Measurements from ENCODE around the gene NR1D2.
"Not testable (repeated sequence)": the region's sequence is repeated elsewhere in the genome, so short reads cannot be mapped to it uniquely, and the experiment has no call there.

NR1D2 gene

GRCh38 chr3:24012589-24013269, 67.6 kb downstream of the NR1D2 start:
- DNase-seq = no peak

GRCh38 chr3:24017305-24017704, 72.2 kb downstream of the NR1D2 start:
- DNase-seq = no peak

- DNase-seq = no peak
Measured at GRCh38 chr3:24018784-24019570, 73.9 kb downstream of the NR1D2 start.

GRCh38 chr3:24019585-24019984, 74.5 kb downstream of the NR1D2 start:
- no peak for DNase-seq

GRCh38 chr3:24020036-24020691, 75.1 kb downstream of the NR1D2 start:
- no peak for DNase-seq

- DNase-seq = no peak
Measured at GRCh38 chr3:24023197-24023596, 78.1 kb downstream of the NR1D2 start.

GRCh38 chr3:24025805-24026204, 80.7 kb downstream of the NR1D2 start:
- no peak for DNase-seq

- not testable (repeated sequence) for DNase-seq
Measured at GRCh38 chr3:24026665-24027064, 81.6 kb downstream of the NR1D2 start.

GRCh38 chr3:24027946-24028345, 82.9 kb downstream of the NR1D2 start:
- no peak for DNase-seq
